ENCODE measurements around the gene SNX2.

Gene SNX2

DNA sequence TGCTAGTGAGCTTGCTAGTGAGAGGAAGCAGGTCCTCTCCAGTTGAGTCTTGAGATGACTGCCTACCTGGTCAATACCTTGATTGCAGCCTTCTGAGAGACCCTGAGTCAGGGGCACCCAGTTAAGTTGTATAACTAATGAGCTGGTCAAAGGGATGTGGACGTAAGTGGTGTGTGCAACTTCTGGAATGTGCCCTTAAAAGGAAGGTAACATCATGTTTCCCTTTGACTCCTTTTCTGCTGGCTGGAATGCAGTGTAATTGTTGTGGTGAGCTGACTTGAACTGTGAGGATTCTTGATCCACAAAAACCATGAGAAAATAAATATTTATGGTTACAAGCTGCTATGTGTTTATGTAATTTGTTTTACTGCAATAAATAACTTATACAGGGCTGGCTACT lies 2.4 kb upstream of the SNX2 start:
- H3K4me3 ChIP-seq (ENCODE audit: low read depth, low read length) = no peak overlapping the region

DNA sequence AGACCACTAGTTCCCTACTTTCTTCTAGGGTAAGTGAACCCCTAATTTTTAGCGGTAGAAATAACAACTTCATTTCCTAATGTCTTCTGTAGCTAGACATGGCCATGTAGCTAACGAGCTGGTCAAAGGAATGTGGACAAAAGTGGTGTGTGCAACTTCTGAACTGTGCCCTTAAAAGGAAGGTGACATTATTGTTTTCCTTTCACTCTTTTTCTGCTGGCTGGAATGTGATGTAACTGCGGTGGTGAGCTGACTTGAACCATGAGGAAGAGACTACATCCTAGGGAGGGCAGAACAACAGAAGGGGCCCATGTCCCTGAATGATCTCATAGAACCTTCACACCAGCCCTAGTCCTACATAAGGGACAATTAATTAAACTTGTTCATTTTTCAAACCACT lies 1.3 kb upstream of the SNX2 start:
- H3K4me3 ChIP-seq (ENCODE audit: low read depth, low read length) = no peak overlapping the region

DNA sequence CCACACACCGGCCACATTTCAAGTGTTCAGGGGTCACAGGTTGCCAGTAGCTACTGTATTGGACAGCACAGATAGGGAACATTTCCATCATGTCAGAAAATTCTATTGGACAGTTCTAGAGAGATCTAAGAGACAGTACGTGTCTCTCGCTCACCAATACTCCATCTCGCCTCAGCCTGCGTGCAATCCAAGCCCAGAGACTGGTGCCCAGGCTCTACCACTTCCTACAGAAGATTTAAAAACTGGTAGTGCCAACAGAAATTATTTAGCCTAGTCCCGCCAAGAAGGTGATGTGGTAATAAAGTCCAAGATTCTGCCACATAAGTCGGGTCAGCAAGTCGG lies 390 bp upstream of the SNX2 start:
- H3K4me3 ChIP-seq (ENCODE audit: low read depth, low read length) = peak overlapping the region; percentile 35

GRCh38 chr5:122775550-122776542 lies 966 bp downstream of the SNX2 start:
- H3K4me3 ChIP-seq (ENCODE audit: low read depth, low read length) = peak overlapping the region; percentile 76

GRCh38 chr5:122778157-122778556 lies 3.3 kb downstream of the SNX2 start:
- no peak overlapping the region for H3K4me3 ChIP-seq (ENCODE audit: low read depth, low read length)

GRCh38 chr5:122779451-122779850 lies 4.6 kb downstream of the SNX2 start:
- H3K4me3 ChIP-seq (ENCODE audit: low read depth, low read length) = no peak overlapping the region

GRCh38 chr5:122780296-122780695 lies 5.4 kb downstream of the SNX2 start:
- H3K4me3 ChIP-seq (ENCODE audit: low read depth, low read length) = no peak overlapping the region

DNA sequence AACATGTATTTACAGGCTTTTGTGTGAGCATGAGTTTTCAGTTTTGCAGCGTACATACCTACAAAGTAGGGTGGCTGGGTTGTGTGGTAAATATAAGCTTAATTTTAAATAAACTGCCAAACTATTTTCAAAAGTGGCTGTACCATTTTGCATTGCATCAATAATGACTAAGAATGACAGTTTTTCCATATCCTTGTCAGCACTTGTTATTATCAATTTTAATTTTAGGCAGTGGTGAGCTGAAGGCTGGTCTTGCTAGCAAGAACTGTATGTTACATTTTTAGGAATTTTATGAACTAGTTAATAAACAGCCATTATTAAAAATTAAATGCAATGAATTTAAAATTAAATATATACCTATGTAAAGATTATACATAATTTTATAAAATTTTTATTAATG lies 6.6 kb downstream of the SNX2 start:
- H3K4me3 ChIP-seq (ENCODE audit: low read depth, low read length) = no peak overlapping the region

- no peak overlapping the region for H3K4me3 ChIP-seq (ENCODE audit: low read depth, low read length)
Observed at GRCh38 chr5:122785294-122785693, 10.4 kb downstream of the SNX2 start.

DNA sequence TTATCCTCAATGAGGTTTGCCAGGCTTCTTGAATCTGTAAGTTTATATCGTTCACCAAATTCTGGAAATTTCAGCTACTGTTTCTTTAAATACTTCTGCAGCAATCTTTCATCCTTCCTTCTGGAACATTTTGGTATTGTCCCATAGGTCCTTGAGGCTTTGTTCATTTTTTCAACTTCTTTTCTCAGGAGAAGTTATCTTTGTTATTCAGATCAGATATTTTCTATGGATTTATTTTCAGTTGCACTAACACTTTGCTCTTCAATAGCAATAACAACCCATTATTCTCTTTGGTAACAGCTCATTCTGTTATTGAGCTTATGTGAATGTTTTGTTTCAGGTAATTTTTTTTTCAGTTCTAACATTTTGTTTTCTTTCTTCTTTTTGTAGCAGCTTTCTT lies 13.5 kb downstream of the SNX2 start:
- no peak overlapping the region for H3K4me3 ChIP-seq (ENCODE audit: low read depth, low read length)

GRCh38 chr5:122788996-122789395 lies 14.1 kb downstream of the SNX2 start:
- H3K4me3 ChIP-seq (ENCODE audit: low read depth, low read length) = no peak overlapping the region

DNA sequence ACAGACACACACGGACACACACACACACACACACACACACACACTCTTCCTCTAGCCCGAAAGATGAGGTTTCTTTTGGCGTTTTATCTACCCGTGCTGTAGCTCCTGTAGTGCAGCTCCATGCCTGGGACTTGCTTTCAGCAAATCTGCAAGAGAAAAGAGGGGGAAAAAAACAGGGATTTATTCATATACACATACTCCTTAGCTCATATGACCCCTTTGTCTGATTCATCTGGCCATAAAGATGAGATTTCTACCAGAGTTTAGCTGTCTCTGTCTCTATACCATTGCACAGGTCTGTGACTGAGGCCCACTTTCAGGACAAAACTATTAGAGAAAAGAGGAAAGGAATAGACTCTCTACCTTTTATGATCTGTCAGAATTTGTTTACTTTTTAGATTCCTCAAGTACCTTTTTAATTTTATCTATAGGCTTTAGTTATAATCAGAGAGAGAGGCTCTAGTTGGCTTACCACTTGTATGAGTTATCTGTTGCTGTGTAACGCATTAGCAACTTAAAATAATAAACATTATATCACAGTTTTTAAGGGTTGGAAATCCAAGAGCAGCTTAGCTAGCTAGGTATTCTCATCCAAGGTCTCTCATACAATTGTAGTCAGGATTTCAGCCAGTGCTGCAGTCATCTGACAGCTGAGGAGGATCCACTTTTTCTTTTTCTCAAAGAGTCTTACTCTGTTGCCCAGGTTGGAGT lies 14.7 kb downstream of the SNX2 start:
- no peak overlapping the region for H3K4me3 ChIP-seq (ENCODE audit: low read depth, low read length)

DNA sequence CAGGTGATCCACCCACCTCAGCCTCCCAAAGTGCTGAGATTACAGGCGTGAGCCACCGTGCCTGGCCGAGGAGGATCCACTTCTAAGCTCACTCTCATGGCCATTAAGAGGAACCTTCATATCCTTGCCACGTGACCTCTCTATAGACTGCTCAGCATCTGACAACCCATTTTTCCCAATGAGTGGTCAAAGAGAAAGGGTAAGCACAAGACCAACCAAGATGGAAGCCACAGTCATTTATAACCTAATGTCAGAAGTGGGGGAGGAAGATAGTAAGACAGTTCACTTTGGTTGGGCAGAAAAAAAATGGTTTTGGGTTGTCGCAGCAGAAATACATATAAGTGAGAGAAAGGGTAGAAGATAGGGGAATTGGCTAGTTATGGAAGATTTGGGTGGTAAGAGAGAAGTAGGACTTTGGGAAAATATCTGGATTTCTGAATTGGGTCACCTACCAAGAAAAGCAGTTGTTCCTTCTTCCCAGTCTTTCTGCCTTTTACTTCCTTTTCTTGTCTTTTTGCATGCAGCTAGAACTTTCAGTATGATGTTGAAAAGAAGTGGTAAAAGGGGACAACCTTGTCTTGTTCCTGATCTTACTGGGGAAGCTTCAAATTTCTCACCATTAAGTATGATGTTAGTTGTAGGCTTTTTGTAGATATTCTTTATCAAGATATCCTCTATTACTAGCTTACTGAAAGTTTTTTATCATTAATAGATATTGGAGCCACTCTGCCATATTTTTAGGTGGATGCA lies 15.6 kb downstream of the SNX2 start:
- no peak overlapping the region for H3K4me3 ChIP-seq (ENCODE audit: low read depth, low read length)

GRCh38 chr5:122805481-122805880 lies 30.6 kb downstream of the SNX2 start:
- no peak overlapping the region for H3K4me3 ChIP-seq (ENCODE audit: low read depth, low read length)

- no peak overlapping the region for H3K4me3 ChIP-seq (ENCODE audit: low read depth, low read length)
Observed at GRCh38 chr5:122810405-122810804, 35.5 kb downstream of the SNX2 start.

GRCh38 chr5:122815218-122815767 lies 40.4 kb downstream of the SNX2 start:
- H3K4me3 ChIP-seq (ENCODE audit: low read depth, low read length) = no peak overlapping the region

DNA sequence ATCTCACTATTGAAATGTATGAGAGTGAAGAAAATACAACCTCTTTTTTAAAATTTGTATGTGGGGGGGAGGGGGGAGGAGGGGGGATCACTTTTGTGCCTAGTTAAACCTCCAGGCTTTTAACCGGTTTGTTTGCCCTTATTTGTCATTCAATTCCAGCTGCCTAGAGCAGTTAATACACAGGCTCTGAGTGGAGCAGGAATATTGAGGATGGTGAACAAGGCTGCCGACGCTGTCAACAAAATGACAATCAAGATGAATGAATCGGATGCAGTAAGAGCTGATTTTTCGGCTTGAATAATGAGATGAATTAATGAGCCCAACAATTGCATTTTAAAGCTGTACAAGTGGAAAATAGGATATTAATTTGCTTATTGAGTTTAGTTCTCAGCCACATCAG lies 41.9 kb downstream of the SNX2 start:
- H3K4me3 ChIP-seq (ENCODE audit: low read depth, low read length) = no peak overlapping the region

DNA sequence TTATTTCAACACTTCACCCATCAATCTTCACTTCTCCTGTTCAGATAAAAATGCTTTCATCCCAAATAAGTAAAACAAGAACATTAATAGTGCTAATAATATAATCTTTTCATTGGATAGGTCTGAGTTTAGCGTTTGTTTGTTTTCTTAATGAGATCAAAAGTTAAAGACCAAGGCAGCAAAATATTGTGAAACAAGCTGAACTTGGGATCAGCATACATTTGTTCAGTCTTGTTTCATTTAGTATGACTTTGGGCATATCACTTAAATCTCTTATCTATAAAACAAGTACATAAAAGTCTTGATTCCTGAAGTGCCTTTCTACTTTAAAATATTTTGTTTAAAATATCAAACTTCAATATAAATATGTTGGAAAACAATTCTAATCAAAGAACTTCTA lies 57.1 kb downstream of the SNX2 start:
- no peak overlapping the region for H3K4me3 ChIP-seq (ENCODE audit: low read depth, low read length)

GRCh38 chr5:122835681-122836080 lies 60.8 kb downstream of the SNX2 start:
- no peak overlapping the region for H3K4me3 ChIP-seq (ENCODE audit: low read depth, low read length)

- no peak overlapping the region for H3K4me3 ChIP-seq (ENCODE audit: low read depth, low read length)
Observed at GRCh38 chr5:122836947-122837346, 62.1 kb downstream of the SNX2 start.

DNA sequence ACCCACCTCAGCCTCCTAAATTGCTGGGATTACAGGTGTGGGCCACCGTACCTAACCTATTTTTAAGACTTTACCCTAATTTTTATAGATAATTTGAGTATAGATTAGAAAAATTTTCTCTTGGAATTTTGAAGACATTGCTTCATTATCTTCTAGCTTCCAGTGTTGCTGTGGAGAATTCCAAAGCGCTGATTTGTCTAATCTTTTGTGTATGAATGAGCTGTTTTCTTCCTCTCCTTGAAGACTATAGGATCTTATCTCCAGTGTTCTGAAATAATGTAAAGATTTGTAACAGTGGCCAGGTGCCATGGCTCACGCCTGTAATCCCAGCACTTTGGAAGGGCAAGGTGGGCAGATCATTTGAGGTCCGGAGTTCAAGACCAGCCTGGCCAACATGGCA lies 64.9 kb downstream of the SNX2 start:
- no peak overlapping the region for H3K4me3 ChIP-seq (ENCODE audit: low read depth, low read length)

Data from iPS-11a (cell line).